RCC 7860 (cell line): ENCODE results near the gene IFT52.
A peak's percentile ranks its signal among the peaks of the same experiment; 100 is the strongest.

Experiments
- DNase-seq: peaks from one replicate; pipeline ENCODE4 v3.0.0-alpha.2; 2015; ENCODE audit warnings: low spot score
- FAIRE-seq: peaks from 2 replicates; lab custom pipeline; 2012; peaks lifted over from hg19 to GRCh38; lab: Jason Lieb, UNC

Gene IFT52

GRCh38 chr20:43590392-43591303, at the start of gene IFT52:
Gene IFT52 (plus strand): TSS chr20:43590937. CDS start chr20:43594699, 3,762 bp downstream.
- DNase-seq (peak; percentile 79), FAIRE-seq (peak; percentile 20)

GRCh38 chr20:43541214-43541613, 49.5 kb upstream of the IFT52 start:
- FAIRE-seq (no peak), DNase-seq (no peak)

GRCh38 chr20:43542161-43542560, 48.6 kb upstream of the IFT52 start:
- no peak for FAIRE-seq
- no peak for DNase-seq

GRCh38 chr20:43542674-43543073, 48.1 kb upstream of the IFT52 start:
- FAIRE-seq (no peak), DNase-seq (no peak)

- FAIRE-seq: no peak
- DNase-seq: no peak
These were observed 47.6 kb upstream of the IFT52 start for GRCh38 chr20:43543138-43543537.

GRCh38 chr20:43544501-43544900, 46.2 kb upstream of the IFT52 start:
- DNase-seq: no peak
- FAIRE-seq: no peak

- no peak for FAIRE-seq
- DNase-seq: no peak
These were observed 44.7 kb upstream of the IFT52 start for GRCh38 chr20:43545837-43546578.

- DNase-seq (no peak), FAIRE-seq (no peak)
These were observed 42.4 kb upstream of the IFT52 start for GRCh38 chr20:43548273-43548880.

GRCh38 chr20:43549416-43550065, 41.2 kb upstream of the IFT52 start:
- FAIRE-seq (no peak), DNase-seq (no peak)

- no peak for FAIRE-seq
- no peak for DNase-seq
These were observed 40.3 kb upstream of the IFT52 start for GRCh38 chr20:43550456-43550855.

- no peak for DNase-seq
- FAIRE-seq: no peak
These were observed 36.4 kb upstream of the IFT52 start for GRCh38 chr20:43554369-43554768.

GRCh38 chr20:43558412-43559146, 32.2 kb upstream of the IFT52 start, which contains the start of gene SGK2:
Gene SGK2 (plus strand): TSS chr20:43559027. CDS start chr20:43566496, 7,469 bp downstream.
- DNase-seq (peak; percentile 92), FAIRE-seq (peak; percentile 93)

- no peak for FAIRE-seq
These were observed 31.4 kb upstream of the IFT52 start for GRCh38 chr20:43559147-43559987.

GRCh38 chr20:43560974-43561373, 29.8 kb upstream of the IFT52 start:
- FAIRE-seq: no peak
- no peak for DNase-seq

More at GRCh38 chr20:43559147-43559987, 31.4 kb upstream of the IFT52 start:
- peak; percentile 5 for DNase-seq

GRCh38 chr20:43563429-43563828, 27.3 kb upstream of the IFT52 start:
- DNase-seq (no peak), FAIRE-seq (no peak)

GRCh38 chr20:43563991-43564390, 26.7 kb upstream of the IFT52 start:
- DNase-seq (no peak), FAIRE-seq (no peak)

- no peak for DNase-seq
- no peak for FAIRE-seq
These were observed 26.3 kb upstream of the IFT52 start for GRCh38 chr20:43564455-43564854.

GRCh38 chr20:43564993-43565757, 25.6 kb upstream of the IFT52 start:
- FAIRE-seq: no peak
- DNase-seq: no peak

- FAIRE-seq (no peak), DNase-seq (no peak)
These were observed 25.0 kb upstream of the IFT52 start for GRCh38 chr20:43565758-43566104.
